Stomach (tissue), 9 donors: Measurements from ENCODE around the gene DNAI7. TPM values are rescaled to one million over a fixed set of nuclear protein-coding genes. Genes with fewer than 3 reads are reported as not detected.

Experiments
- DNase-seq, 2 donors: peaks; one replicate each; pipeline versions ENCODE4 v3.0.0 to v3.0.0-alpha.2; 2013 to 2019
- H3K27ac ChIP-seq, 5 donors: fragments of 200-600 bp in 4 of 5; sonication (generic) in 4 of 5; one replicate each; pipeline ENCODE4 v1.5.1; 2013 to 2019; ENCODE audit warnings: mild to moderate bottlenecking in 1 of 5, moderate library complexity in 1 of 5
- H3K27me3 ChIP-seq, 3 donors: fragments of 200-600 bp; sonication (generic); one replicate each; pipeline ENCODE4 v1.5.1; 2017 to 2019; ENCODE audit warnings: mixed run types in 1 of 3
- H3K36me3 ChIP-seq, 4 donors: fragments of 200-600 bp; sonication (generic); 1 replicate in 3 of 4; 2 replicates in 1 of 4; pipeline ENCODE4 v1.5.1; 2016 to 2019
- H3K4me1 ChIP-seq, 4 donors: fragments of 200-600 bp; sonication (generic); one replicate each; pipeline ENCODE4 v1.5.1; 2016 to 2019
- H3K4me3 ChIP-seq, 4 donors: fragments of 200-600 bp; sonication (generic) in 3 of 4; one replicate each; pipeline ENCODE4 v1.5.1; 2016 to 2019; ENCODE audit warnings: mild to moderate bottlenecking in 1 of 4
- H3K9me3 ChIP-seq, 4 donors: fragments of 200-600 bp; sonication (generic); one replicate each; pipeline ENCODE4 v1.5.1; 2016 to 2019
- EP300 ChIP-seq: sonication (generic); formaldehyde crosslinking; IDR thresholded peaks from one replicate; pipeline ENCODE4 v1.6.1; 2017; ENCODE audit warnings: antibody characterized with exemption
- POLR2A ChIP-seq, 4 donors: fragments of 450-650 bp; IDR thresholded peaks; one replicate each; pipeline ENCODE4 v1.6.1; 2016; ENCODE audit warnings: antibody characterized with exemption in 4 of 4, control low read depth in 2 of 4, mild to moderate bottlenecking in 1 of 4, moderate library complexity in 1 of 4
- POLR2AphosphoS5 ChIP-seq, 3 donors: sonication (generic); formaldehyde crosslinking; IDR thresholded peaks; one replicate each; pipeline ENCODE4 v1.6.1; 2016; ENCODE audit warnings: antibody characterized with exemption in 3 of 3
- WGBS, 5 donors: extraction: QIAGEN DNeasy Blood & Tissue Kit in 3 of 5; methylation state at CpG; one replicate each; pipeline versions ENCODE4 v1.1.5 to v1.1.7; 2013 to 2018; 5-methylcytosine and 5-hydroxymethylcytosine counted together
- intact Hi-C: fragments of 100-400 bp; cut with DNase I; formaldehyde crosslinking; loops from one replicate; pipeline ENCODE4 v1.15.1; 2023; ENCODE audit warnings: low total_unique reads
- polyA plus RNA-seq, 3 donors: library from polyadenylated mRNA; stranded (reverse); fragments of 200-250 nt; gene quantifications; one replicate each; pipeline ENCODE4 v1.2.3, GENCODE V29; 2013
- total RNA-seq, 5 donors: library from RNA; depleted of rRNA; stranded (reverse); fragments of >200 nt; gene quantifications; one replicate each; pipeline versions ENCODE4 v1.1.0 to v1.2.3, GENCODE V29; 2014 to 2016
- TF ChIP-seq, protein P1 (sequence below), 7 experiments: fragments of 450-650 bp in 4 of 7; fragments of 200-600 bp in 3 of 7; sonication (generic) in 3 of 7; IDR thresholded peaks; one replicate each; pipeline ENCODE4 v1.5.1; 2016 to 2019; ENCODE audit warnings: antibody characterized with exemption in 7 of 7, control low read depth in 2 of 7, mild to moderate bottlenecking in 1 of 7
- donor health status: healthy with polysubstance abuse.
- donor health status: Bipolar disorder and iron deficiency.
- donor health status: healthy.

The DNAI7 gene
- total and polyA plus RNA-seq, 8 donors = 0.05 to 2.2 (median 0.37) TPM; not detected in 3

DNA sequence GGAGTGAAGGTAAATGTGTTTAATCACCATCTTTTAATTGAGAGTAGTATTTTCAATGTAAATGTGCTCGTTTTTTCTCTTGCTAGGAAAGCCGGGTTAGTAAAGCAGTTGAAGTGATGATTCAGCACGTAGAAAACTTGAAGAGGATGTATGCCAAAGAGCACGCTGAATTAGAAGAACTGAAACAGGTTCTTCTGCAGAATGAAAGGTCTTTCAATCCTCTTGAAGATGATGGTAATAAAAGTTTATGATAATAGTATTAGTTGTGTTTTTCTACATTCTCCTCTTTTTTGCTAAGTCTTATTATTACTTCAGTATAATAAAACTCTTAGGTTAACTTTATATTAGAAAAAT, 93.9 kb downstream of the DNAI7 start:
- intact Hi-C loops = no loop called here
- H3K27me3 ChIP-seq = no peaks in the 10 kb centered on the region
- TF ChIP-seq POLR2A (IDR thresholded peaks at IDR 0.05) (no peak), EP300 (no peak), POLR2AphosphoS5 (IDR thresholded peaks at IDR 0.05) (no peak)
- TF ChIP-seq, protein P1, sequence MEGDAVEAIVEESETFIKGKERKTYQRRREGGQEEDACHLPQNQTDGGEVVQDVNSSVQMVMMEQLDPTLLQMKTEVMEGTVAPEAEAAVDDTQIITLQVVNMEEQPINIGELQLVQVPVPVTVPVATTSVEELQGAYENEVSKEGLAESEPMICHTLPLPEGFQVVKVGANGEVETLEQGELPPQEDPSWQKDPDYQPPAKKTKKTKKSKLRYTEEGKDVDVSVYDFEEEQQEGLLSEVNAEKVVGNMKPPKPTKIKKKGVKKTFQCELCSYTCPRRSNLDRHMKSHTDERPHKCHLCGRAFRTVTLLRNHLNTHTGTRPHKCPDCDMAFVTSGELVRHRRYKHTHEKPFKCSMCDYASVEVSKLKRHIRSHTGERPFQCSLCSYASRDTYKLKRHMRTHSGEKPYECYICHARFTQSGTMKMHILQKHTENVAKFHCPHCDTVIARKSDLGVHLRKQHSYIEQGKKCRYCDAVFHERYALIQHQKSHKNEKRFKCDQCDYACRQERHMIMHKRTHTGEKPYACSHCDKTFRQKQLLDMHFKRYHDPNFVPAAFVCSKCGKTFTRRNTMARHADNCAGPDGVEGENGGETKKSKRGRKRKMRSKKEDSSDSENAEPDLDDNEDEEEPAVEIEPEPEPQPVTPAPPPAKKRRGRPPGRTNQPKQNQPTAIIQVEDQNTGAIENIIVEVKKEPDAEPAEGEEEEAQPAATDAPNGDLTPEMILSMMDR (IDR thresholded peaks at IDR 0.05) = no peak
- no peak for DNase-seq
- WGBS, 5 donors = 71 to 74% (median 73%) methylated on average over 4 of the region's 4 CpGs
- H3K36me3 ChIP-seq = peaks cover 0 to 7% (median 0%) of the 10 kb centered on the region in 4 donors
- H3K27ac ChIP-seq = no peak overlapping the region
- H3K4me3 ChIP-seq = no peak overlapping the region
- H3K4me1 ChIP-seq = no peaks in the 10 kb centered on the region
- H3K9me3 ChIP-seq = no peaks in the 10 kb centered on the region

DNA sequence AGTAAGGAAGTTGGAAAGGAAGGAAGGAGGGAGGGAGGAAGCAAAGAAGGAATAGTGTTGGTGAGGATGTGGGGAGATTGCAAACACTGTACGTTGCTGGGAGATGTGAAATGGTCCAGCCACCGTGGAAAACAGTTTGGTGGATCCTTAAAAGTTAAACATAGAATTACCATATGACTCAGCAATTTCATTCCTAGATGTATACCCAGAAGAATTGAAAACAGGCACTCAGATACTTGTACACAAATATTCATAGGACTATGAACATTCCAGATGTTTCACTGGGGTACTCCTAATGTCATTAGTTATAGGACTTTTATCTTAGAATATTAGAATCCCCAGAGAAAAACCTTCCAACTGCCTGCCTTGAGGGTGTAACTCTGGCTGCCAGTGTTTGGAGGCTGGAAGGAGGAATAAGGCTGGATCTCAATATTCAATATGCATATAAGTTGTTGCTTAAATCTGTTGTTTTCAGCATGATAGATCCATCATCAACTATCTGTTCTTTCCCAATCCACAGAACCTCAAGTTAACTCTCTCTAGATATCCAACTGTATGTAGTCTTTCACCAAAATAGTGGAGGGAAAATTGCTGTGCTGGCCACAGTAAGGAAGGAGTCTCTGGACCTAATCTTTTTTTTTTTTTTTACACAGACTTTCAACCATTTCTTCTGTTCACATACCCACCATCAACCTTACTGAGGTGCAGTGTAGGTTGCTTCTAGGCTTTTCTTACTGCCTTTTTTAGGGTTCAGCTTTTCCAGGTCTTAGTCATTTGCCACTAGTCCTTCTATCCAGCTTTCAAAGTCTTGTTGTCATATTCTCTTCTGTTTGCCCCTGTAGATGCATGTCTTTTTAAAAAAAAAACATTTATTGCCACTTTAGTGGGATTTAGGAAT, 94.5 kb downstream of the DNAI7 start:
- Histone ChIP-seq H3K27me3 (no peaks in the 10 kb centered on the region), H3K4me3 (no peak overlapping the region), H3K36me3 (peaks cover 0 to 7% (median 0%) of the 10 kb centered on the region in 4 donors), H3K27ac (no peak overlapping the region), H3K9me3 (no peaks in the 10 kb centered on the region), H3K4me1 (no peaks in the 10 kb centered on the region)
- intact Hi-C loops = no loop called here
- 45 to 66% (median 58%) methylated on average over 2 of the region's 2 CpGs for WGBS, 5 donors
- TF ChIP-seq EP300 (no peak), POLR2A (IDR thresholded peaks at IDR 0.05) (no peak), POLR2AphosphoS5 (IDR thresholded peaks at IDR 0.05) (no peak)
- TF ChIP-seq, protein P1 (IDR thresholded peaks at IDR 0.05) = no peak
- DNase-seq = no peak

DNA sequence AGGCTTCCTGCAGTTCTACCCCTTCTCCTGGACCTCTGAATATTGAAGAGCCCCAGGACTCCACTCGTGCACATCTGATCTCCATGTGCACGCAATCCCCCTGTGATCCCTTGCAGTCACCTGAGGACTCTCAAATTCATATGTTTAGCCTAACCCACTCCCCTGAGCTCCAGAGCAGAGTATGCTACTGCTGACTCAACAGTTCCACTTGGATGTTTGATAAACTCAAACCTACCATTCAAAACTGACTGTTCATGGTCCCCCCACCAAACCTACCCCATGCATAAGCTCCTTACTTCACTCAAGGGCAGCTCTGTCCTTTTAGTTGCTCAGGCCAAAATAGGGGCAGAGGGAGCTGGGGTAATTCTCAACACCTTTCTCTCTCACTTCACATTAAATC, 96.0 kb downstream of the DNAI7 start:
- Histone ChIP-seq H3K4me3 (no peak overlapping the region), H3K9me3 (peaks cover 0 to 5% (median 2%) of the 10 kb centered on the region in 4 donors), H3K36me3 (peaks cover 0 to 7% (median 0%) of the 10 kb centered on the region in 4 donors), H3K27ac (no peak overlapping the region), H3K27me3 (no peaks in the 10 kb centered on the region), H3K4me1 (no peaks in the 10 kb centered on the region)
- intact Hi-C loops = no loop called here
- WGBS, 5 donors = 79 to 97% (median 85%) methylated on average over 2 of the region's 2 CpGs
- DNase-seq = no peak
- TF ChIP-seq POLR2A (IDR thresholded peaks at IDR 0.05) (no peak), EP300 (no peak)

DNA sequence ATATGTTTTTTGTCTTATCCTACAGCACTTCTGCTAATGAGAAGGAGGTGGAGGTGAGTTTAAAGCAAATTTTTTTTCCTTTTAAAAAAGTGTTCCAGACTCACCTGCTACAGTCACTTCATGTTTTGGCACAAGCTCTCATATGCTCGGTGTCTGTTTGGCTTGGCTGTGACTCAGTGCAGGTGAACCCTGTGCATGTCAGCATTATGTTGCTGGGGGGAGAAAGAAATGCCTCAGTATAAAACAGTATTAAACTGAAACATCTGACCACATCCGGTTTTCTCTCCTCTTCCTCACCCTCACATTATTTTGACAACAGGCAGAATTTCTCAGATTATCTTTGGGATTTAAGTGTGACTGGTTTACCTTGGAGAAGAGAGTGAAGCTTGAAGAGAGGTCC, 105.2 kb downstream of the DNAI7 start:
- peaks cover 0 to 6% (median 0%) of the 10 kb centered on the region in 4 donors for H3K4me1 ChIP-seq
- peak in 1 of 2 donors; percentile 41 for DNase-seq
- peaks cover 0 to 10% (median 3%) of the 10 kb centered on the region in 4 donors for H3K9me3 ChIP-seq
- intact Hi-C loops = no loop called here
- no peaks in the 10 kb centered on the region for H3K27me3 ChIP-seq
- no peak for TF ChIP-seq POLR2A (IDR thresholded peaks at IDR 0.05)
- no peak for TF ChIP-seq EP300
- no peak for TF ChIP-seq POLR2AphosphoS5 (IDR thresholded peaks at IDR 0.05)
- TF ChIP-seq, protein P1 (IDR thresholded peaks at IDR 0.05) = no peak
- WGBS, 5 donors = 20 to 34% (median 25%) methylated on average over 2 of the region's 2 CpGs
- no peak overlapping the region for H3K4me3 ChIP-seq
- H3K36me3 ChIP-seq = peaks cover 0 to 2% (median 0%) of the 10 kb centered on the region in 4 donors
- H3K27ac ChIP-seq = peak overlapping the region in 1 of 5 donors; percentile 2

DNA sequence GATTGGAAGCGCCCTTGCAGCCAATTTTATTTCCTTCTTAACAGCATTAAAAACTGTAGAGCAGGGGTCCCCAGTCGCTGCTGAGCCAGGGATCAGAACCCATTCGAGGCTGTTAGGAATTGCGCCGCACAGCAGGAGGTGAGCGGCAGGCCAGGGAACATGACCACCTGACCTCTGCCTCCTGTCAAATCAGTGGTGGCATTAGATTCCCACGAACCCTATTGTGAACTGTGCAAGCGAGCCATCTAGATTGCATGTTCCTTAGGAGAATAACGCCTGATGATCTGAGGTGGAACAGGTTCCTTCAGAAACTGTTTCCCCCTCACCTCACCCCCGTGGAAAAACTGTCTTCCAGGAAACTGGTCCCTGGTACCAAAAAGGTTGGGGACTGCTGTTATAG, 107.4 kb downstream of the DNAI7 start:
- intact Hi-C loops = no loop called here

More for the DNA sequence above, 107.4 kb downstream of the DNAI7 start:
- no peak for DNase-seq
- Histone ChIP-seq H3K4me1 (peaks cover 0 to 6% (median 0%) of the 10 kb centered on the region in 4 donors), H3K36me3 (peaks cover 0 to 6% (median 0%) of the 10 kb centered on the region in 4 donors), H3K4me3 (no peak overlapping the region), H3K27me3 (no peaks in the 10 kb centered on the region), H3K27ac (no peak overlapping the region), H3K9me3 (no peaks in the 10 kb centered on the region)
- TF ChIP-seq POLR2A (IDR thresholded peaks at IDR 0.05) (no peak), EP300 (no peak), POLR2AphosphoS5 (IDR thresholded peaks at IDR 0.05) (no peak)
- TF ChIP-seq, protein P1 (IDR thresholded peaks at IDR 0.05) = no peak
- WGBS, 5 donors = 76 to 87% (median 84%) methylated on average over 10 of the region's 10 CpGs
